CD4-positive, CD25-positive, alpha-beta regulatory T cell (primary cell): ENCODE data around the gene BLOC1S3. TPM values are rescaled to one million over a fixed set of nuclear protein-coding genes. Genes with fewer than 3 reads are reported as not detected.

Experiments used
- ATAC-seq, 2 donors: fragments of 150-1000 bp; cut with Tn5 transposase; one replicate each; pipeline ENCODE4 v1.10.0; 2021; ENCODE audit warnings: low read depth in 2 of 2, moderate number of reproducible peaks in 2 of 2, moderate library complexity in 1 of 2
- DNase-seq, 3 donors: peaks; one replicate each; pipeline versions ENCODE4 v3.0.0 to v3.0.0-alpha.2; 2012 to 2022; ENCODE audit warnings: mixed read lengths in 1 of 3
- H3K27ac ChIP-seq: one replicate; pipeline ENCODE4 v1.7.0; 2013; ENCODE audit warnings: mild to moderate bottlenecking, low read length; ENCODE audit not compliant: insufficient read depth, poor library complexity, severe bottlenecking
- H3K27me3 ChIP-seq: one replicate; pipeline ENCODE4 v1.7.0; 2013; ENCODE audit warnings: low read length; ENCODE audit not compliant: control insufficient read depth, insufficient read depth
- H3K36me3 ChIP-seq: one replicate; pipeline ENCODE4 v1.7.0; 2013; ENCODE audit warnings: mild to moderate bottlenecking, low read length, moderate library complexity; ENCODE audit not compliant: control insufficient read depth, insufficient read depth
- H3K4me1 ChIP-seq: 2 replicates; pipeline ENCODE4 v1.7.0; 2013; ENCODE audit warnings: mild to moderate bottlenecking, low read length; ENCODE audit not compliant: insufficient read depth, control insufficient read depth, poor library complexity, severe bottlenecking
- H3K4me3 ChIP-seq: one replicate; pipeline ENCODE4 v1.7.0; 2013; ENCODE audit warnings: low read depth, mild to moderate bottlenecking, low read length, moderate library complexity
- H3K9me3 ChIP-seq, 2 experiments: 1 replicate in 1 of 2; 2 replicates in 1 of 2; pipeline ENCODE4 v1.7.0; 2013; ENCODE audit warnings: low read length in 2 of 2, mild to moderate bottlenecking in 1 of 2, moderate library complexity in 1 of 2; ENCODE audit not compliant: control insufficient read depth in 2 of 2
- H3K27ac Mint-ChIP-seq, 3 donors: one replicate each; pipeline ENCODE4 v1.8.0; 2020 to 2022; ENCODE audit warnings: mild to moderate bottlenecking in 3 of 3, mixed read lengths in 3 of 3, moderate library complexity in 2 of 3
- H3K27me3 Mint-ChIP-seq: one replicate; pipeline ENCODE4 v1.8.0; 2022; ENCODE audit warnings: mild to moderate bottlenecking, mixed read lengths
- H3K36me3 Mint-ChIP-seq: one replicate; pipeline ENCODE4 v1.8.0; 2020; ENCODE audit warnings: mixed read lengths
- H3K4me1 Mint-ChIP-seq, 4 donors: one replicate each; pipeline ENCODE4 v1.8.0; 2020 to 2022; ENCODE audit warnings: mixed read lengths in 4 of 4, mild to moderate bottlenecking in 1 of 4
- H3K4me3 Mint-ChIP-seq, 4 donors: one replicate each; pipeline ENCODE4 v1.8.0; 2020 to 2022; ENCODE audit warnings: mild to moderate bottlenecking in 4 of 4, mixed read lengths in 4 of 4, moderate library complexity in 3 of 4
- H3K9me3 Mint-ChIP-seq, 7 donors: one replicate each; pipeline ENCODE4 v1.8.0; 2020 to 2022; ENCODE audit warnings: mixed read lengths in 7 of 7, mild to moderate bottlenecking in 3 of 7, moderate library complexity in 2 of 7
- polyA plus RNA-seq, 4 donors: library from polyadenylated mRNA; unstranded; fragments of 300-500 nt; fragmentation: Illumina TruSeq; gene quantifications; one replicate each; pipeline ENCODE4 v1.2.3, GENCODE V29; 2021
- total RNA-seq: library from RNA; stranded (reverse); gene quantifications from one replicate; pipeline ENCODE4 v1.2.3, GENCODE V29; 2022

Gene BLOC1S3
- total and polyA plus RNA-seq, 5 donors from 2014 or later: 12.8 to 22.9 (median 18.5) TPM

GRCh38 chr19:45173816-45174215 is 4.8 kb upstream of the BLOC1S3 start:
- no peaks in the 10 kb centered on the region for H3K9me3 ChIP-seq
- DNase-seq: no peak
- ATAC-seq: no peak
- no peaks in the 10 kb centered on the region for H3K36me3 ChIP-seq
- no peak overlapping the region for H3K4me3 ChIP-seq
- H3K4me1 Mint-ChIP-seq: peaks cover 5 to 69% (median 25%) of the 10 kb centered on the region in 4 donors
- H3K27ac ChIP-seq: no peak overlapping the region
- no peak overlapping the region for H3K27ac Mint-ChIP-seq
- H3K27me3 Mint-ChIP-seq: no peaks in the 10 kb centered on the region
- no peaks in the 10 kb centered on the region for H3K36me3 Mint-ChIP-seq
- no peaks in the 10 kb centered on the region for H3K27me3 ChIP-seq
- peaks cover 48% of the 10 kb centered on the region for H3K4me1 ChIP-seq
- no peaks in the 10 kb centered on the region for H3K9me3 Mint-ChIP-seq
- peak overlapping the region in 1 of 4 donors; percentile 18 for H3K4me3 Mint-ChIP-seq

GRCh38 chr19:45175515-45176345 is 2.9 kb upstream of the BLOC1S3 start:
- H3K4me1 Mint-ChIP-seq: peaks cover 5 to 66% (median 25%) of the 10 kb centered on the region in 4 donors
- Histone ChIP-seq H3K4me1 (peaks cover 56% of the 10 kb centered on the region), H3K27me3 (no peaks in the 10 kb centered on the region)

GRCh38 chr19:45177817-45178261 is 745 bp upstream of the BLOC1S3 start, which contains the start of gene TRAPPC6A:
Gene TRAPPC6A (minus strand): TSS chr19:45178237. CDS start chr19:45178218, 19 bp downstream.
- H3K27ac ChIP-seq: peak within 1 kb of the TSS; percentile 94
- Mint-ChIP-seq H3K36me3 (peaks cover 11% of the 10 kb centered on the region), H3K27me3 (no peaks in the 10 kb centered on the region), H3K4me1 (peaks cover 0 to 64% (median 24%) of the 10 kb centered on the region in 4 donors), H3K4me3 (peak within 1 kb of the TSS; percentile 90 to 95 (median 93)), H3K9me3 (no peaks in the 10 kb centered on the region), H3K27ac (peak within 1 kb of the TSS; percentile 97 to 98 (median 98))
- peaks cover 4% of the 10 kb centered on the region for H3K36me3 ChIP-seq
- peak within 1 kb of the TSS; percentile 88 for H3K4me3 ChIP-seq
- no peaks in the 10 kb centered on the region for H3K27me3 ChIP-seq
- H3K4me1 ChIP-seq: peaks cover 46% of the 10 kb centered on the region
- no peaks in the 10 kb centered on the region for H3K9me3 ChIP-seq
- ATAC-seq (no peak), DNase-seq (no peak)

More at GRCh38 chr19:45175515-45176345, 2.9 kb upstream of the BLOC1S3 start:
- no peaks in the 10 kb centered on the region for H3K36me3 ChIP-seq
- ATAC-seq: no peak
- H3K36me3 Mint-ChIP-seq: no peaks in the 10 kb centered on the region
- H3K27ac Mint-ChIP-seq: peak overlapping the region; percentile 28 to 67 (median 65)
- no peak overlapping the region for H3K27ac ChIP-seq
- H3K27me3 Mint-ChIP-seq: no peaks in the 10 kb centered on the region
- no peaks in the 10 kb centered on the region for H3K9me3 ChIP-seq
- H3K9me3 Mint-ChIP-seq: no peaks in the 10 kb centered on the region
- H3K4me3 Mint-ChIP-seq: peak overlapping the region; percentile 67 to 89 (median 76)
- no peak for DNase-seq
- H3K4me3 ChIP-seq: no peak overlapping the region

- Histone ChIP-seq H3K4me3 (peak overlapping the region; percentile 88), H3K27ac (peak overlapping the region; percentile 94), H3K27me3 (no peaks in the 10 kb centered on the region), H3K4me1 (peaks cover 40% of the 10 kb centered on the region), H3K9me3 (no peaks in the 10 kb centered on the region), H3K36me3 (peaks cover 4% of the 10 kb centered on the region)
- ATAC-seq: no peak
- Mint-ChIP-seq H3K4me3 (peak overlapping the region; percentile 90 to 95 (median 93)), H3K4me1 (peaks cover 0 to 56% (median 24%) of the 10 kb centered on the region in 4 donors), H3K36me3 (peaks cover 12% of the 10 kb centered on the region), H3K27me3 (no peaks in the 10 kb centered on the region), H3K27ac (peak overlapping the region in 2 of 3 donors; percentile 97 to 98), H3K9me3 (no peaks in the 10 kb centered on the region)
- DNase-seq: peak; percentile 28 to 55 (median 39)
Observed at GRCh38 chr19:45179072-45179891, 698 bp downstream of the BLOC1S3 start.

GRCh38 chr19:45179892-45180370 is 1.3 kb downstream of the BLOC1S3 start:
- Mint-ChIP-seq H3K27ac (peak overlapping the region in 1 of 3 donors; percentile 85), H3K9me3 (no peaks in the 10 kb centered on the region), H3K27me3 (no peaks in the 10 kb centered on the region), H3K4me3 (peak overlapping the region; percentile 69 to 85 (median 79)), H3K36me3 (peaks cover 12% of the 10 kb centered on the region), H3K4me1 (peaks cover 0 to 58% (median 25%) of the 10 kb centered on the region in 4 donors)
- Histone ChIP-seq H3K4me1 (peaks cover 40% of the 10 kb centered on the region), H3K4me3 (peak overlapping the region; percentile 13), H3K9me3 (no peaks in the 10 kb centered on the region), H3K36me3 (peaks cover 4% of the 10 kb centered on the region), H3K27ac (peak overlapping the region; percentile 94), H3K27me3 (no peaks in the 10 kb centered on the region)
- no peak for DNase-seq
- no peak for ATAC-seq

GRCh38 chr19:45180936-45181335 is 2.4 kb downstream of the BLOC1S3 start:
- peak overlapping the region in 1 of 3 donors; percentile 85 for H3K27ac Mint-ChIP-seq
- H3K4me3 Mint-ChIP-seq: peak overlapping the region; percentile 75 to 86 (median 81)
- Histone ChIP-seq H3K4me1 (peaks cover 40% of the 10 kb centered on the region), H3K27ac (no peak overlapping the region), H3K4me3 (no peak overlapping the region), H3K36me3 (peaks cover 4% of the 10 kb centered on the region), H3K27me3 (no peaks in the 10 kb centered on the region), H3K9me3 (no peaks in the 10 kb centered on the region)
- no peaks in the 10 kb centered on the region for H3K27me3 Mint-ChIP-seq
- H3K36me3 Mint-ChIP-seq: peaks cover 12% of the 10 kb centered on the region
- ATAC-seq (no peak), DNase-seq (no peak)
- no peaks in the 10 kb centered on the region for H3K9me3 Mint-ChIP-seq
- H3K4me1 Mint-ChIP-seq: peaks cover 0 to 56% (median 20%) of the 10 kb centered on the region in 4 donors

- Mint-ChIP-seq H3K27ac (no peak overlapping the region), H3K4me1 (peaks cover 0 to 50% (median 20%) of the 10 kb centered on the region in 4 donors), H3K27me3 (no peaks in the 10 kb centered on the region), H3K9me3 (no peaks in the 10 kb centered on the region), H3K4me3 (no peak overlapping the region), H3K36me3 (peaks cover 12% of the 10 kb centered on the region)
- no peaks in the 10 kb centered on the region for H3K27me3 ChIP-seq
- no peak overlapping the region for H3K27ac ChIP-seq
- DNase-seq (no peak), ATAC-seq (no peak)
- H3K36me3 ChIP-seq: peaks cover 4% of the 10 kb centered on the region
- no peak overlapping the region for H3K4me3 ChIP-seq
- H3K9me3 ChIP-seq: no peaks in the 10 kb centered on the region
- peaks cover 35% of the 10 kb centered on the region for H3K4me1 ChIP-seq
Observed at GRCh38 chr19:45182758-45183157, 4.2 kb downstream of the BLOC1S3 start.
